Suprapubic skin (tissue), 4 donors: ENCODE measurements around the gene LIMS2.

Source experiments
- CTCF ChIP-seq, 2 donors: fragments of 200-600 bp in 1 of 2; fragments of 450-650 bp in 1 of 2; sonication (generic) in 1 of 2; IDR thresholded peaks; one replicate each; pipeline ENCODE4 v1.5.1; 2016 to 2019; ENCODE audit warnings: antibody characterized with exemption in 2 of 2, mild to moderate bottlenecking in 1 of 2, moderate library complexity in 1 of 2
- EP300 ChIP-seq: sonication (generic); formaldehyde crosslinking; IDR thresholded peaks from one replicate; pipeline ENCODE4 v1.6.1; 2017; ENCODE audit warnings: antibody characterized with exemption
- POLR2AphosphoS5 ChIP-seq, 3 donors: sonication (generic); formaldehyde crosslinking; IDR thresholded peaks; one replicate each; pipeline ENCODE4 v1.6.1; 2017; ENCODE audit warnings: antibody characterized with exemption in 3 of 3

- TF ChIP-seq EP300 (no peak), CTCF (IDR thresholded peaks at IDR 0.05) (no peak), POLR2AphosphoS5 (IDR thresholded peaks at IDR 0.05) (no peak)
Observed at GRCh38 chr2:127623388-127624319, 51.7 kb downstream of the LIMS2 start.
